ENCODE results near the gene SPDL1. TPM values are rescaled to one million over a fixed set of nuclear protein-coding genes. Genes with fewer than 3 reads are reported as not detected.

Gene SPDL1
- total RNA-seq, 1 experiment from 2014 or later = 39.2 TPM

DNA sequence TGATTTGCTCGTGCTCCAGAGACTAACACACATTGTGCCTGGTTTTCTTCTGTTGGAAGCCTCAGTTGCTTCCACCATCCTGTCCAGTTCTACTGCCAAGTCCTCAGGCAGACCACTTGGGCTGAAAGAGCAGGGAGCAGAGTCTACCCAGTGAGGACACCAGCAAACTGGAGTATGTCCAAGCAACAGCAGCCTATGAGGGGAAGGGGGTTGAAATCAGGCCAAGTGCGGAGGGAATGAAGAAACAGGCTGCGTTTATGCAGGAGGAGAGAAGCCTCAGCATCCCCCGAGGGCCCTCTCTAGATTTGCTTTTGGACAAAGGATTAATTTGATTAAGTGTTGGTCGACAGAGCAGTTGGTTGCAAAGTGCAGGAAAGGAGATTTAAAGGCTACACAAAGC lies 68.0 kb downstream of the SPDL1 start:
- Histone ChIP-seq H3K4me3 (no peak overlapping the region), H3K27me3 (ENCODE audit: insufficient read depth, low read depth) (no peaks in the 10 kb centered on the region), H3K9me2 (ENCODE audit: insufficient read depth) (no peaks in the 10 kb centered on the region), H3K36me3 (ENCODE audit: low read depth) (no peaks in the 10 kb centered on the region), H3K4me2 (no peak overlapping the region), H3K79me2 (ENCODE audit: low read depth) (no peaks in the 10 kb centered on the region), H3K4me1 (replicated peaks; ENCODE audit: insufficient read depth) (no peaks in the 10 kb centered on the region), H3K27ac (no peak overlapping the region), H3F3A (ENCODE audit: insufficient read depth, low read depth) (no peaks in the 10 kb centered on the region), H3K9me3 (ENCODE audit: insufficient read depth, low read depth) (no peaks in the 10 kb centered on the region), H2AFZ (no peak overlapping the region), H4K20me1 (ENCODE audit: insufficient read depth) (no peaks in the 10 kb centered on the region)
- CTCF ChIA-PET = no interaction called here
- POLR2A ChIA-PET (ENCODE audit: unreplicated experiment) = no interaction called here
- no peak for DNase-seq
- intact Hi-C loops (cut with micrococcal nuclease; ENCODE audit: unreplicated experiment) = no loop called here
- TF ChIP-seq, protein P1, sequence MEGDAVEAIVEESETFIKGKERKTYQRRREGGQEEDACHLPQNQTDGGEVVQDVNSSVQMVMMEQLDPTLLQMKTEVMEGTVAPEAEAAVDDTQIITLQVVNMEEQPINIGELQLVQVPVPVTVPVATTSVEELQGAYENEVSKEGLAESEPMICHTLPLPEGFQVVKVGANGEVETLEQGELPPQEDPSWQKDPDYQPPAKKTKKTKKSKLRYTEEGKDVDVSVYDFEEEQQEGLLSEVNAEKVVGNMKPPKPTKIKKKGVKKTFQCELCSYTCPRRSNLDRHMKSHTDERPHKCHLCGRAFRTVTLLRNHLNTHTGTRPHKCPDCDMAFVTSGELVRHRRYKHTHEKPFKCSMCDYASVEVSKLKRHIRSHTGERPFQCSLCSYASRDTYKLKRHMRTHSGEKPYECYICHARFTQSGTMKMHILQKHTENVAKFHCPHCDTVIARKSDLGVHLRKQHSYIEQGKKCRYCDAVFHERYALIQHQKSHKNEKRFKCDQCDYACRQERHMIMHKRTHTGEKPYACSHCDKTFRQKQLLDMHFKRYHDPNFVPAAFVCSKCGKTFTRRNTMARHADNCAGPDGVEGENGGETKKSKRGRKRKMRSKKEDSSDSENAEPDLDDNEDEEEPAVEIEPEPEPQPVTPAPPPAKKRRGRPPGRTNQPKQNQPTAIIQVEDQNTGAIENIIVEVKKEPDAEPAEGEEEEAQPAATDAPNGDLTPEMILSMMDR (conservative IDR thresholded peaks at IDR 0.05) = no peak
- no peak for TF ChIP-seq EZH2 (IDR thresholded peaks at IDR 0.05; ENCODE audit: low read depth)
- no TSS peak for BruUV-seq (replicated peaks)

DNA sequence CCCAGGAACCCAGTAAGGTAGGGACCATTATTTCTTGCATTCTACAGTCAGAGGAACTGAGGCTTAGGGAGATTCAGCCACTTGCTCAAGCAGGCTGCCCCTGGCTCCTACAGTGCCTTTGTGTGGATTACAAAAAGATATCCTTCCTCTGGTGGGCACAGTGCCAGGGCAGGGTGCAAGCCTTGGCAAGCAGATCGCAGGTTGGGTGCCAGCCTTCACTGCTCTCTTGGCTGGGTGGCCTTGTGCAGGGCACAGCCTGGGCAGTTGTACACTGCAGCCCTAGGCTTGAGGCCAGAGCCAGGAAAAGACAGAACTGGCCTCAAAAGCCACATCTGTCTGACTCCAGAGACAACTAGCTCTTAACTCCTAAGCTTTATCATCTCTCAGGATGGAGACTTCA lies 68.5 kb downstream of the SPDL1 start:
- POLR2A ChIA-PET (ENCODE audit: unreplicated experiment) = no interaction called here
- Histone ChIP-seq H3K9me3 (ENCODE audit: insufficient read depth, low read depth) (no peaks in the 10 kb centered on the region), H3K4me1 (replicated peaks; ENCODE audit: insufficient read depth) (no peaks in the 10 kb centered on the region), H3K27me3 (ENCODE audit: insufficient read depth, low read depth) (no peaks in the 10 kb centered on the region), H3K27ac (no peak overlapping the region), H3K4me3 (no peak overlapping the region), H3K79me2 (ENCODE audit: low read depth) (no peaks in the 10 kb centered on the region), H2AFZ (no peak overlapping the region), H4K20me1 (ENCODE audit: insufficient read depth) (no peaks in the 10 kb centered on the region), H3K9me2 (ENCODE audit: insufficient read depth) (no peaks in the 10 kb centered on the region), H3K36me3 (ENCODE audit: low read depth) (no peaks in the 10 kb centered on the region), H3K4me2 (no peak overlapping the region), H3F3A (ENCODE audit: insufficient read depth, low read depth) (no peaks in the 10 kb centered on the region)
- no TSS peak for BruUV-seq (replicated peaks)
- intact Hi-C loops (cut with micrococcal nuclease; ENCODE audit: unreplicated experiment) = no loop called here
- DNase-seq = no peak
- TF ChIP-seq, protein P1 (conservative IDR thresholded peaks at IDR 0.05) = no peak
- no peak for TF ChIP-seq EZH2 (IDR thresholded peaks at IDR 0.05; ENCODE audit: low read depth)
- CTCF ChIA-PET = no interaction called here

DNA sequence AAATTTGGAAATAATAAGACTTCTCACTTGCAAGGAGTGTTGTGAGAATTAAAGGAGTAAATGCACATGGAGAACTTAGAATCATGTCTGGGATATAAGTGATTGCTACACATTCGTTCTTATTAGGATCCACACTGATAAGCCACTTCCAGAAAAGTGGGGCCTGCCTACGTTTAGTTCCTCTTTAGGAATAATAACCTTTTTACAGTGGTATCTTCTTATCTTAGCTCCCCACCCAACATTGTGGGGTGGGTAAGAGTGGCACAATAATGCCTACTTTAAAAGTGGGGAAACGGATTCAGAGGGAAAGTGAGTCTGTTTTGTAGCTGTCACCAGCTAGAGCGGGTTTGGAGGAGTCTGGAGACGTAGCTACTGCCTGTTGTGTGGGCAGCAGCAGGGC lies 69.5 kb downstream of the SPDL1 start:
- H3K27me3 ChIP-seq (ENCODE audit: insufficient read depth, low read depth) = no peaks in the 10 kb centered on the region
- ChIA-PET CTCF (no interaction called here), POLR2A (ENCODE audit: unreplicated experiment) (no interaction called here)

More for the DNA sequence above, 69.5 kb downstream of the SPDL1 start:
- DNase-seq = no peak
- H3K27ac ChIP-seq = no peak overlapping the region
- no peak overlapping the region for H3K4me2 ChIP-seq
- no peaks in the 10 kb centered on the region for H4K20me1 ChIP-seq (ENCODE audit: insufficient read depth)
- H3K9me2 ChIP-seq (ENCODE audit: insufficient read depth) = no peaks in the 10 kb centered on the region
- H3K36me3 ChIP-seq (ENCODE audit: low read depth) = no peaks in the 10 kb centered on the region
- no peaks in the 10 kb centered on the region for H3F3A ChIP-seq (ENCODE audit: insufficient read depth, low read depth)
- no peaks in the 10 kb centered on the region for H3K4me1 ChIP-seq (replicated peaks; ENCODE audit: insufficient read depth)
- TF ChIP-seq, protein P1 (conservative IDR thresholded peaks at IDR 0.05) = no peak
- no peak for TF ChIP-seq EZH2 (IDR thresholded peaks at IDR 0.05; ENCODE audit: low read depth)
- no peak overlapping the region for H3K4me3 ChIP-seq
- intact Hi-C loops (cut with micrococcal nuclease; ENCODE audit: unreplicated experiment) = no loop called here
- H3K9me3 ChIP-seq (ENCODE audit: insufficient read depth, low read depth) = no peaks in the 10 kb centered on the region
- no TSS peak for BruUV-seq (replicated peaks)
- no peaks in the 10 kb centered on the region for H3K79me2 ChIP-seq (ENCODE audit: low read depth)
- H2AFZ ChIP-seq = no peak overlapping the region

Other genes starting within 250 kb of the SPDL1 start
- gene DOCK2, start 53.5 kb downstream of the SPDL1 start, total RNA-seq (2021) = 0.18 and 0.41 TPM in 2 replicates

All from PC-9 (cell line).